ENCODE measurements around the gene EPS15. TPM values are rescaled to one million over a fixed set of nuclear protein-coding genes. Genes with fewer than 3 reads are reported as not detected.

The EPS15 gene
- total and polyA plus RNA-seq, 2 donors, result 28.9 to 35.3 TPM

- Histone ChIP-seq H3K36me3 (ENCODE audit: control insufficient read depth in 2 of 2, insufficient read depth in 2 of 2, low read length in 1 of 2) (no peaks in the 10 kb centered on the region), H3K27me3 (ENCODE audit: control insufficient read depth in 2 of 2, insufficient read depth in 1 of 2, low read length in 1 of 2) (no peaks in the 10 kb centered on the region), H3K9me3 (ENCODE audit: control insufficient read depth in 2 of 2, insufficient read depth in 1 of 2, low read length in 1 of 2) (no peaks in the 10 kb centered on the region), H3K27ac (ENCODE audit: low read depth in 1 of 2, low read length in 1 of 2) (no peak overlapping the region), H3K4me1 (ENCODE audit: control insufficient read depth in 2 of 2, insufficient read depth in 2 of 2, low read length in 2 of 2) (peaks cover 5 to 8% of the 10 kb centered on the region in 2 donors), H3K4me3 (ENCODE audit: low read length in 2 of 2) (no peak overlapping the region)
- WGBS, result 72% methylated on average over 2 of the region's 2 CpGs
- no peak for DNase-seq (ENCODE audit: low read depth in 6 of 9, low spot score in 9 of 9)
Observed at GRCh38 chr1:51551081-51551480, 32.0 kb upstream of the EPS15 start.

GRCh38 chr1:51549901-51550300 is 30.8 kb upstream of the EPS15 start:
- WGBS, result 97% methylated on average over 3 of the region's 3 CpGs
- H3K4me3 ChIP-seq (ENCODE audit: low read length in 2 of 2), result no peak overlapping the region

DNA sequence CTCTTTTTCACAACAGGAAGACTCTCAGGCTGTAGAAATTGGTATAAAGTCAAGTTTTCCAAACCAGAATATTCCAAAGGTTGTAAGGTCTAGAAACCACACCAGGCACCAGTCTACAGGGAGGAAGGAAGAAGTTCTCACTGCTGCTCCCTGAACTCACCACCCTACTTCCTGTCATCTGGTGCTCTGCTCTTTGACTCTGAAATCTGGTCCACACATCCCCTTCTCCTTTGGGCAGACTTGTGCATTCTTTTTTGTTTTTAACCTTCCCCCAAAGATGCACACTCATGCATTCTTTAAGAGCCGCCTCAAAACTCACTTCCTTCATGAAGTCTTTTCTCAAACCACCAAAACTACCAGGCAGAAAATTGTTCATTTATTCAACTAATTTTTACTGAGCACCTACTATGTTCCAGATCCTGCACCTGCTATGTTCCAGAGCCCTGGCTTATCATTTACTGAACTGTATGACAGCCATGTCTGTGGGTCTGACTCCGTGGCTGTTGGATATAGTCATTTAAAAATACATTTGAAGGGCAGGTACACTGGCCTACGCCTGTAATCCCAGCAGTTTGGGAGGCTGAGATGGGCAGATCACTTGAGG is 30.1 kb upstream of the EPS15 start:
- Histone ChIP-seq H3K4me1 (ENCODE audit: control insufficient read depth in 2 of 2, insufficient read depth in 2 of 2, low read length in 2 of 2) (peaks cover 5 to 8% of the 10 kb centered on the region in 2 donors), H3K36me3 (ENCODE audit: control insufficient read depth in 2 of 2, insufficient read depth in 2 of 2, low read length in 1 of 2) (no peaks in the 10 kb centered on the region)

More at GRCh38 chr1:51549901-51550300, 30.8 kb upstream of the EPS15 start:
- Histone ChIP-seq H3K27ac (ENCODE audit: low read depth in 1 of 2, low read length in 1 of 2) (no peak overlapping the region), H3K9me3 (ENCODE audit: control insufficient read depth in 2 of 2, insufficient read depth in 1 of 2, low read length in 1 of 2) (no peaks in the 10 kb centered on the region), H3K4me1 (ENCODE audit: control insufficient read depth in 2 of 2, insufficient read depth in 2 of 2, low read length in 2 of 2) (peaks cover 5 to 8% of the 10 kb centered on the region in 2 donors), H3K36me3 (ENCODE audit: control insufficient read depth in 2 of 2, insufficient read depth in 2 of 2, low read length in 1 of 2) (no peaks in the 10 kb centered on the region), H3K27me3 (ENCODE audit: control insufficient read depth in 2 of 2, insufficient read depth in 1 of 2, low read length in 1 of 2) (no peaks in the 10 kb centered on the region)
- DNase-seq (ENCODE audit: low read depth in 6 of 9, low spot score in 9 of 9), result no peak

GRCh38 chr1:51543858-51544257 is 24.8 kb upstream of the EPS15 start:
- WGBS, result 95% methylated on average over 2 of the region's 2 CpGs
- no peak for DNase-seq (ENCODE audit: low read depth in 6 of 9, low spot score in 9 of 9)

More for the DNA sequence above, 30.1 kb upstream of the EPS15 start:
- peak overlapping the region in 1 of 2 donors; percentile 18 for H3K27ac ChIP-seq (ENCODE audit: low read depth in 1 of 2, low read length in 1 of 2)
- DNase-seq (ENCODE audit: low read depth in 6 of 9, low spot score in 9 of 9), result peak in 5 of 9 donors; percentile 9 to 56 (median 24)
- H3K27me3 ChIP-seq (ENCODE audit: control insufficient read depth in 2 of 2, insufficient read depth in 1 of 2, low read length in 1 of 2), result no peaks in the 10 kb centered on the region
- H3K9me3 ChIP-seq (ENCODE audit: control insufficient read depth in 2 of 2, insufficient read depth in 1 of 2, low read length in 1 of 2), result no peaks in the 10 kb centered on the region
- no peak overlapping the region for H3K4me3 ChIP-seq (ENCODE audit: low read length in 2 of 2)
- WGBS, result 37% methylated on average over 3 of the region's 3 CpGs

GRCh38 chr1:51542158-51542953 is 23.3 kb upstream of the EPS15 start:
- no peak overlapping the region for H3K27ac ChIP-seq (ENCODE audit: low read depth in 1 of 2, low read length in 1 of 2)
- DNase-seq (ENCODE audit: low read depth in 6 of 9, low spot score in 9 of 9), result no peak
- no peak overlapping the region for H3K4me3 ChIP-seq (ENCODE audit: low read length in 2 of 2)
- no peaks in the 10 kb centered on the region for H3K27me3 ChIP-seq (ENCODE audit: control insufficient read depth in 2 of 2, insufficient read depth in 1 of 2, low read length in 1 of 2)
- H3K9me3 ChIP-seq (ENCODE audit: control insufficient read depth in 2 of 2, insufficient read depth in 1 of 2, low read length in 1 of 2), result no peaks in the 10 kb centered on the region
- no peaks in the 10 kb centered on the region for H3K36me3 ChIP-seq (ENCODE audit: control insufficient read depth in 2 of 2, insufficient read depth in 2 of 2, low read length in 1 of 2)
- H3K4me1 ChIP-seq (ENCODE audit: control insufficient read depth in 2 of 2, insufficient read depth in 2 of 2, low read length in 2 of 2), result no peaks in the 10 kb centered on the region
- WGBS, result 81% methylated on average over 4 of the region's 4 CpGs

More at GRCh38 chr1:51543858-51544257, 24.8 kb upstream of the EPS15 start:
- peaks cover 1 to 2% of the 10 kb centered on the region in 2 donors for H3K4me1 ChIP-seq (ENCODE audit: control insufficient read depth in 2 of 2, insufficient read depth in 2 of 2, low read length in 2 of 2)
- H3K27me3 ChIP-seq (ENCODE audit: control insufficient read depth in 2 of 2, insufficient read depth in 1 of 2, low read length in 1 of 2), result no peaks in the 10 kb centered on the region
- H3K9me3 ChIP-seq (ENCODE audit: control insufficient read depth in 2 of 2, insufficient read depth in 1 of 2, low read length in 1 of 2), result no peaks in the 10 kb centered on the region
- no peak overlapping the region for H3K27ac ChIP-seq (ENCODE audit: low read depth in 1 of 2, low read length in 1 of 2)
- no peaks in the 10 kb centered on the region for H3K36me3 ChIP-seq (ENCODE audit: control insufficient read depth in 2 of 2, insufficient read depth in 2 of 2, low read length in 1 of 2)
- no peak overlapping the region for H3K4me3 ChIP-seq (ENCODE audit: low read length in 2 of 2)

GRCh38 chr1:51541313-51542050 is 22.4 kb upstream of the EPS15 start:
- Histone ChIP-seq H3K27ac (ENCODE audit: low read depth in 1 of 2, low read length in 1 of 2) (no peak overlapping the region), H3K9me3 (ENCODE audit: control insufficient read depth in 2 of 2, insufficient read depth in 1 of 2, low read length in 1 of 2) (no peaks in the 10 kb centered on the region), H3K36me3 (ENCODE audit: control insufficient read depth in 2 of 2, insufficient read depth in 2 of 2, low read length in 1 of 2) (no peaks in the 10 kb centered on the region), H3K27me3 (ENCODE audit: control insufficient read depth in 2 of 2, insufficient read depth in 1 of 2, low read length in 1 of 2) (no peaks in the 10 kb centered on the region), H3K4me1 (ENCODE audit: control insufficient read depth in 2 of 2, insufficient read depth in 2 of 2, low read length in 2 of 2) (no peaks in the 10 kb centered on the region), H3K4me3 (ENCODE audit: low read length in 2 of 2) (no peak overlapping the region)
- WGBS, result 97% methylated on average over 2 of the region's 2 CpGs
- DNase-seq (ENCODE audit: low read depth in 6 of 9, low spot score in 9 of 9), result no peak

- no peak overlapping the region for H3K27ac ChIP-seq (ENCODE audit: low read depth in 1 of 2, low read length in 1 of 2)
- WGBS, result 98% methylated on average over 1 of the region's 1 CpG
- no peak overlapping the region for H3K4me3 ChIP-seq (ENCODE audit: low read length in 2 of 2)
- no peaks in the 10 kb centered on the region for H3K36me3 ChIP-seq (ENCODE audit: control insufficient read depth in 2 of 2, insufficient read depth in 2 of 2, low read length in 1 of 2)
- H3K9me3 ChIP-seq (ENCODE audit: control insufficient read depth in 2 of 2, insufficient read depth in 1 of 2, low read length in 1 of 2), result no peaks in the 10 kb centered on the region
- no peak for DNase-seq (ENCODE audit: low read depth in 6 of 9, low spot score in 9 of 9)
- no peaks in the 10 kb centered on the region for H3K4me1 ChIP-seq (ENCODE audit: control insufficient read depth in 2 of 2, insufficient read depth in 2 of 2, low read length in 2 of 2)
- no peaks in the 10 kb centered on the region for H3K27me3 ChIP-seq (ENCODE audit: control insufficient read depth in 2 of 2, insufficient read depth in 1 of 2, low read length in 1 of 2)
Observed at GRCh38 chr1:51537568-51537967, 18.5 kb upstream of the EPS15 start.

DNA sequence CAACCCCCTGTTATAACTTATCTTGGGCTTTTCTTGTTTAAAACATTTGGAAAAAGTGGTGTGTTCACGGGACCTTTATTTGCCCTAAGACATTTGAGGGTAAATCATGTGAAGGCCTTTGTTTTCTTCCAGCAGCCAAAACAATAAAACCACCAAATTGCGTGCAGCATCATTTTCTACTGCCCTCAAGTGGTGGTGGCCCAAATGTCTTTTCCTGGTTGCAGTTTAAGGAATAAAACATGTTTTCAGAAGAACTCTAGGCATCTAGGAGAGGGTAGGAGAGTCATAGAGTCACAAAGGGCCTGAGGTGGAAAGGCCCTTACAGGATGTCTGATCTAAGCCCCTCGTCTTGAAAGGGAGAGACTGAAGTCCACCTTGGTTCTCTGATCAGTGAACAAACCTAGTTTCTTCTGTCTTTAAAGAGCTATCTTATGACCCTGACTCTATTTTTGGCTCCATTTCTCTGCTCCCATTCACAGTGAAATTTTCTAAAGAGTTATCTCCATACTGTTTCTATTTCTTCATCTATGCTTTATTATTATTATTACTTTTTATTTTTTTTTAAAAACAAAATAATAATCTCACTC is 16.0 kb upstream of the EPS15 start:
- 33% methylated on average over 3 of the region's 3 CpGs for WGBS
- peak in 2 of 9 donors; percentile 28 to 57 for DNase-seq (ENCODE audit: low read depth in 6 of 9, low spot score in 9 of 9)
- H3K27me3 ChIP-seq (ENCODE audit: control insufficient read depth in 2 of 2, insufficient read depth in 1 of 2, low read length in 1 of 2), result no peaks in the 10 kb centered on the region
- H3K4me1 ChIP-seq (ENCODE audit: control insufficient read depth in 2 of 2, insufficient read depth in 2 of 2, low read length in 2 of 2), result no peaks in the 10 kb centered on the region
- no peak overlapping the region for H3K4me3 ChIP-seq (ENCODE audit: low read length in 2 of 2)
- H3K9me3 ChIP-seq (ENCODE audit: control insufficient read depth in 2 of 2, insufficient read depth in 1 of 2, low read length in 1 of 2), result no peaks in the 10 kb centered on the region
- H3K27ac ChIP-seq (ENCODE audit: low read depth in 1 of 2, low read length in 1 of 2), result no peak overlapping the region
- H3K36me3 ChIP-seq (ENCODE audit: control insufficient read depth in 2 of 2, insufficient read depth in 2 of 2, low read length in 1 of 2), result no peaks in the 10 kb centered on the region

Measured in thymus (tissue), 11 donors.